GM06990 (cell line): Measurements from ENCODE around the gene SZRD1.

ENCODE experiments used
- DNase-seq: peaks from one replicate; pipeline ENCODE4 v3.0.0-alpha.2; 2011; ENCODE audit not compliant: insufficient read length; ENCODE audit errors: extremely low read depth
- H3K27me3 ChIP-seq: replicated peaks from 2 replicates; pipeline ENCODE4 v1.6.0; 2011; ENCODE audit warnings: low read length; ENCODE audit not compliant: control insufficient read depth, insufficient read depth
- H3K36me3 ChIP-seq: 2 replicates; pipeline ENCODE4 v1.5.1; 2011; ENCODE audit warnings: low read length; ENCODE audit not compliant: control insufficient read depth, insufficient read depth
- H3K4me3 ChIP-seq: replicated peaks from 2 replicates; pipeline ENCODE4 v1.5.1; 2011; ENCODE audit warnings: low read depth, mild to moderate bottlenecking, control low read depth, low read length
- TF ChIP-seq, protein P1 (sequence below): IDR thresholded peaks from 2 replicates; pipeline ENCODE4 v1.5.1; 2011; ENCODE audit warnings: low read length, control low read depth, mild to moderate bottlenecking, inconsistent platforms; ENCODE audit not compliant: insufficient read depth, poor library complexity, severe bottlenecking

SZRD1 gene

DNA sequence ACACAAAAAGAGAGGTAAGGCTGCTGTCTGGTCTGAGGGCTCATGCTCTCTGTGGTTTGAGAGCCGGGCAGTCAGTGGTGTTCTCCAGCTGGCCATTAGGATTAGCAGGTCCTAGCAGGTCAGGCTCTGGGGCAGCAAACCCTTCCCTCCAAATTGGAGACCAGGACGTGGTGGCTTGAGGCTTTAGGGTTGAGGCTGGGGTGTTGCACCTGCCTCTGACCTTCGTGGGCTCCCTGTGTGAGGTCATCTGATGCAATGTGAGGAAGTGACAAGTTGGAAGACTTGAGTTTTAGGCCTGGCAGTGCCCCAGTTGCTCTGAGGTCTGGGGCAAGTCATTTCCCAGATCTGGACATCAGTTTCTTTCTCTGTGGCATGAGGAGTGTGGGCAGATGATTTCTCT is 24.4 kb downstream of the SZRD1 start:
- TF ChIP-seq, protein P1, sequence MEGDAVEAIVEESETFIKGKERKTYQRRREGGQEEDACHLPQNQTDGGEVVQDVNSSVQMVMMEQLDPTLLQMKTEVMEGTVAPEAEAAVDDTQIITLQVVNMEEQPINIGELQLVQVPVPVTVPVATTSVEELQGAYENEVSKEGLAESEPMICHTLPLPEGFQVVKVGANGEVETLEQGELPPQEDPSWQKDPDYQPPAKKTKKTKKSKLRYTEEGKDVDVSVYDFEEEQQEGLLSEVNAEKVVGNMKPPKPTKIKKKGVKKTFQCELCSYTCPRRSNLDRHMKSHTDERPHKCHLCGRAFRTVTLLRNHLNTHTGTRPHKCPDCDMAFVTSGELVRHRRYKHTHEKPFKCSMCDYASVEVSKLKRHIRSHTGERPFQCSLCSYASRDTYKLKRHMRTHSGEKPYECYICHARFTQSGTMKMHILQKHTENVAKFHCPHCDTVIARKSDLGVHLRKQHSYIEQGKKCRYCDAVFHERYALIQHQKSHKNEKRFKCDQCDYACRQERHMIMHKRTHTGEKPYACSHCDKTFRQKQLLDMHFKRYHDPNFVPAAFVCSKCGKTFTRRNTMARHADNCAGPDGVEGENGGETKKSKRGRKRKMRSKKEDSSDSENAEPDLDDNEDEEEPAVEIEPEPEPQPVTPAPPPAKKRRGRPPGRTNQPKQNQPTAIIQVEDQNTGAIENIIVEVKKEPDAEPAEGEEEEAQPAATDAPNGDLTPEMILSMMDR, result no peak
- DNase-seq, result no peak
- Histone ChIP-seq H3K4me3 (no peak overlapping the region), H3K27me3 (no peaks in the 10 kb centered on the region), H3K36me3 (peaks cover 21% of the 10 kb centered on the region)

DNA sequence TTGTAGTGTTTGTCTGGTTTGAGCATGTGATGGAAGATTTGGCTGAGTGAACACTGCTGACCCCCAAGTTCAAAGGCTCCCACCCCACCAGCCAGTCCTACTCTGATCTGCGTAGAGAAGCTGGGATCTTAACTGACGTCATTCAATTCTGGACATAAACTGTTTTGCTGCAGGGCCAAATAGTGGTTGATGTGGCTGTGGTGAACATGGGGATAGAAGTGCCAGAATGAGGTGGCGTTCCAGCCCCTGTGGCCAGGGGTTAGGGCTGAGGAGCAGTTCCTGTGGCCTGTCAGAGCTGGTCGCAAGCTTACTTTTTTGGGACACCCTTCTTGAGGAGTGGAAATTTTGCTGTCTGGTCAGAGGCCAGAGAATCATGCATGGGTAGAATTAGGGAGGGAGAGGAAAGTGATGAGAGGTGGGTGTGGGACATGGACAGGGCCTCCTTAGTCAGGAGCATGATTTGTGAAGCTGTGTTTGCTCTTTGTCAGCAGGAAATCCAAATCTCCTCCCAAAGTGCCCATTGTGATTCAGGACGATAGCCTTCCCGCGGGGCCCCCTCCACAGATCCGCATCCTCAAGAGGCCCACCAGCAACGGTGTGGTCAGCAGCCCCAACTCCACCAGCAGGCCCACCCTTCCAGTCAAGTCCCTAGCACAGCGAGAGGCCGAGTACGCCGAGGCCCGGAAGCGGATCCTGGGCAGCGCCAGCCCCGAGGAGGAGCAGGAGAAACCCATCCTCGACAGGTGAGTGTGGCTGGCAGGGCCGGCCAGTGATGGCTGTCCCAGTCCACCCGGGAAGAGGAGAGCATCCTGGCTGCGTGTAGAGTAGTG is 25.9 kb downstream of the SZRD1 start:
- Histone ChIP-seq H3K27me3 (no peaks in the 10 kb centered on the region), H3K4me3 (no peak overlapping the region), H3K36me3 (peaks cover 27% of the 10 kb centered on the region)
- TF ChIP-seq, protein P1, result no peak
- no peak for DNase-seq

- Histone ChIP-seq H3K27me3 (no peaks in the 10 kb centered on the region), H3K4me3 (no peak overlapping the region), H3K36me3 (peaks cover 33% of the 10 kb centered on the region)
- TF ChIP-seq, protein P1, result no peak
- no peak for DNase-seq
Observed at GRCh38 chr1:16393570-16394521, 26.8 kb downstream of the SZRD1 start.

DNA sequence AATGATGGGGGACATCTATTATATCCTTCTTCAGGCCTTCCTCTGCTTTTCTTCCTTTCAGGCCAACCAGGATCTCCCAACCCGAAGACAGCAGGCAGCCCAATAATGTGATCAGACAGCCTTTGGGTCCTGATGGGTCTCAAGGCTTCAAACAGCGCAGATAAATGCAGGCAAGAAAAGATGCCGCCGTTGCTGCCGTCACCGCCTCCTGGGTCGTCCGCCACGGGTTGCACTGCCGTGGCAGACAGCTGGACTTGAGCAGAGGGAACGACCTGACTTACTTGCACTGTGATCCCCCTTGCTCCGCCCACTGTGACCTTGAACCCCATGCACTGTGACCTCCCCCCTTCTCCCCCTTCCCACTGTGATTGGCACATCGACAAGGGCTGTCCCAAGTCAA is 27.9 kb downstream of the SZRD1 start:
- Histone ChIP-seq H3K27me3 (no peaks in the 10 kb centered on the region), H3K4me3 (no peak overlapping the region), H3K36me3 (peaks cover 36% of the 10 kb centered on the region)
- TF ChIP-seq, protein P1, result no peak
- no peak for DNase-seq

GRCh38 chr1:16396591-16396990 is 29.5 kb downstream of the SZRD1 start:
- no peaks in the 10 kb centered on the region for H3K27me3 ChIP-seq
- H3K4me3 ChIP-seq, result no peak overlapping the region
- no peak for DNase-seq
- peaks cover 32% of the 10 kb centered on the region for H3K36me3 ChIP-seq
- TF ChIP-seq, protein P1, result no peak
